DND-41 (cell line): Measurements from ENCODE around the gene NRDC.
A peak's percentile ranks its signal among the peaks of the same experiment; 100 is the strongest.

Experiments used
- ATAC-seq: fragments of 200-7000 bp; cut with Tn5 transposase; 3 replicates; pipeline ENCODE4 v1.9.1; 2021; ENCODE audit warnings: low read depth; ENCODE audit not compliant: insufficient read depth
- DNase-seq: peaks from one replicate; pipeline ENCODE4 v3.0.0-alpha.2; 2020
- H2AFZ ChIP-seq: 2 replicates; pipeline ENCODE4 v1.6.0; 2012; ENCODE audit warnings: low read depth, low read length
- H3K27ac ChIP-seq: 2 replicates; pipeline ENCODE4 v1.5.1; 2012; ENCODE audit warnings: low read length, inconsistent platforms
- H3K27me3 ChIP-seq: fragments of 200-600 bp; sonication (generic); 2 replicates; pipeline ENCODE4 v1.6.0; 2012; ENCODE audit warnings: low read length, mild to moderate bottlenecking, inconsistent platforms; ENCODE audit not compliant: insufficient read depth, poor library complexity
- H3K36me3 ChIP-seq: 2 replicates; pipeline ENCODE4 v1.5.1; 2012; ENCODE audit warnings: low read length, inconsistent platforms; ENCODE audit not compliant: insufficient read depth
- H3K4me1 ChIP-seq: 2 replicates; pipeline ENCODE4 v1.5.1; 2012; ENCODE audit warnings: mild to moderate bottlenecking, low read length; ENCODE audit not compliant: insufficient read depth
- H3K4me2 ChIP-seq: 2 replicates; pipeline ENCODE4 v1.6.0; 2012; ENCODE audit warnings: mild to moderate bottlenecking, moderate library complexity, low read length, inconsistent platforms; ENCODE audit not compliant: insufficient read depth
- H3K4me3 ChIP-seq, 2 experiments: fragments of 200-600 bp in 1 of 2; shearing (Covaris generic) in 1 of 2; 2 replicates each; pipeline ENCODE4 v1.5.1; 2012 to 2016; ENCODE audit warnings: inconsistent platforms in 2 of 2, low read length in 2 of 2, mild to moderate bottlenecking in 2 of 2, low read depth in 1 of 2, moderate library complexity in 1 of 2
- H3K79me2 ChIP-seq: 2 replicates; pipeline ENCODE4 v1.6.0; 2012; ENCODE audit warnings: low read length, inconsistent platforms; ENCODE audit not compliant: insufficient read depth
- H3K9ac ChIP-seq: 2 replicates; pipeline ENCODE4 v1.6.0; 2012; ENCODE audit warnings: low read depth, mild to moderate bottlenecking, inconsistent platforms, low read length, moderate library complexity
- H3K9me3 ChIP-seq: 2 replicates; pipeline ENCODE4 v1.5.1; 2012; ENCODE audit warnings: low read length, moderate library complexity, mild to moderate bottlenecking, inconsistent platforms; ENCODE audit not compliant: insufficient read depth, severe bottlenecking
- H4K20me1 ChIP-seq: 2 replicates; pipeline ENCODE4 v1.6.0; 2012; ENCODE audit warnings: low read length; ENCODE audit not compliant: insufficient read depth
- CTCF ChIP-seq: IDR thresholded peaks from 2 replicates; pipeline ENCODE4 v1.5.1; 2012; ENCODE audit warnings: borderline replicate concordance, low read length, moderate library complexity, mild to moderate bottlenecking; ENCODE audit not compliant: poor library complexity, severe bottlenecking; ENCODE audit errors: extremely low read depth
- EZH2 ChIP-seq: IDR thresholded peaks from 3 replicates; pipeline ENCODE4 v1.6.1; 2012; ENCODE audit warnings: borderline replicate concordance, low read depth, mild to moderate bottlenecking, moderate library complexity, low read length, inconsistent platforms; ENCODE audit not compliant: severe bottlenecking

The NRDC gene

DNA sequence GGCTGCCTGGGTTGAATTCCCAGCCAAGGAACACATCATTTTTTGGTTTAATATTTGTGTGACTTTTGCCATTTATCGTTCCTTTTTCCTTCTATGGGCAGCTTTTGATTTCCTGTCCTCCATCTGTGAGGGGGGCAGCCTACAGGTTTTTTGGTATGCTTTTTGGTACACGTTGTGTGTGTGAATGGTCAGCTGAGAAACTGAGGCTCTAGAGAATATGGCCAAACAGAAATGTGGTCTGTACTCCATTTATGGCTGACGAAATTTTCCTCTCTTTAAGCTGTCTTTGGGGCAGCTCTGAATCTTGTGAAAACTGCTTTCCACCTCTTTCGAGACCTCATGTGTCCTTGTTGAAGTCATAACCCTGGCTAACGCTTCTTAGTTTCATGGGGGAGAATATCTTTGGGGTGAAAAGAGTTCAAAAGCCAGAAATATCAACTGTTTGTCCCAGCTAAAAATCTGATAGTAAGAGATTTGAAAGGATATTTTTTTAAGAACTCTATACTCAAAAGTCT is 26.6 kb downstream of the NRDC start:
- no peak overlapping the region for H3K4me2 ChIP-seq
- H3K4me3 ChIP-seq = no peak overlapping the region
- H3K27me3 ChIP-seq = no peaks in the 10 kb centered on the region
- H2AFZ ChIP-seq = no peak overlapping the region
- H4K20me1 ChIP-seq = peaks cover 6% of the 10 kb centered on the region; the same call in 1 of the 2 replicates
- peaks cover 23% of the 10 kb centered on the region; the same call in 1 of the 2 replicates for H3K79me2 ChIP-seq
- H3K9ac ChIP-seq = no peak overlapping the region
- peaks cover 22% of the 10 kb centered on the region for H3K36me3 ChIP-seq
- no peak overlapping the region for H3K27ac ChIP-seq
- no peaks in the 10 kb centered on the region for H3K9me3 ChIP-seq
- DNase-seq (no peak), ATAC-seq (no peak)
- no peaks in the 10 kb centered on the region for H3K4me1 ChIP-seq
- TF ChIP-seq CTCF (no peak), EZH2 (no peak)

GRCh38 chr1:51850420-51851223 is 27.9 kb downstream of the NRDC start:
- Histone ChIP-seq H2AFZ (no peak overlapping the region), H3K4me2 (no peak overlapping the region), H3K4me3 (no peak overlapping the region), H3K4me1 (no peaks in the 10 kb centered on the region), H3K79me2 (peaks cover 13% of the 10 kb centered on the region; the same call in 1 of the 2 replicates), H3K27ac (no peak overlapping the region), H3K27me3 (no peaks in the 10 kb centered on the region), H3K9me3 (no peaks in the 10 kb centered on the region), H4K20me1 (no peaks in the 10 kb centered on the region), H3K9ac (no peak overlapping the region), H3K36me3 (peaks cover 15% of the 10 kb centered on the region; the same call in 1 of the 2 replicates)
- DNase-seq = no peak
- no peak for TF ChIP-seq EZH2
- no peak for TF ChIP-seq CTCF
- ATAC-seq = peak; percentile 33; the same call in 1 of the 3 replicates

DNA sequence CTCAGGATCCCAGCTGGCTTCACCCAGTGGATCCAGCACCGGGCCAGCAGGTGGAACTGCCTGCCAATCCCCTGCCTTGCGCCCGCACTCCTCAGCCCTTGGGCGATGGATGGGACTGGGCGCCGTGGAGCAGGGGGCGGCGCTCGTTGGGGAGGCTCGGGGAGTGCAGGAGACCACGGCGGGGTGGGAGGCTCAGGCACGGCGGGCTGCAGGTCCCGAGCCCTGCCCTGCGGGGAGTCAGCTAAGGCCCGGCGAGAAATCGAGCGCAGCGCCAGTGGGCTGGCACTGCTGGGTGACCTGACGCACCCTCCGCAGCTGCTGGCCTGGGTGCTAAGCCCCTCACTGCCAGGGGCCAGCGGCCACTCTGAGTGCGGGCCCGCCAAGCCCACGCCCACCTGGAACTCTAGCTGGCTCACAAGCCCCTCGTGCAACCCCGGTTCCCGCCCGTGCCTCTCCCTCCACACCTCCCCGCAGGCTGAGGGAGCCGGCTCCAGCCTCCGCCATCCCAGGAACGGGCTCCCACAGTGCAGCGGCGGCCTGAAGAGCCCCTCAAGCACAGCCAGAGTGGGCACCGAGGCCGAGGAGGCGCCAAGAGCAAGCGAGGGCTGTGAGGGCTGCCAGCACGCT is 31.1 kb downstream of the NRDC start:
- Histone ChIP-seq H2AFZ (no peak overlapping the region), H3K4me3 (no peak overlapping the region), H4K20me1 (no peaks in the 10 kb centered on the region), H3K4me2 (no peak overlapping the region), H3K79me2 (peaks cover 19% of the 10 kb centered on the region), H3K9me3 (no peaks in the 10 kb centered on the region), H3K27ac (no peak overlapping the region), H3K36me3 (0 out of 2 replicates have a peak, but pooled peaks cover 5% of the 10 kb centered on the region), H3K9ac (no peak overlapping the region), H3K27me3 (no peaks in the 10 kb centered on the region), H3K4me1 (no peaks in the 10 kb centered on the region)
- DNase-seq (no peak), ATAC-seq (no peak)
- TF ChIP-seq CTCF (no peak), EZH2 (no peak)
